Measurements from ENCODE around the gene CTTN.
"Not testable (repeated sequence)": the region's sequence is repeated elsewhere in the genome, so short reads cannot be mapped to it uniquely, and the experiment has no call there.

Gene CTTN

DNA sequence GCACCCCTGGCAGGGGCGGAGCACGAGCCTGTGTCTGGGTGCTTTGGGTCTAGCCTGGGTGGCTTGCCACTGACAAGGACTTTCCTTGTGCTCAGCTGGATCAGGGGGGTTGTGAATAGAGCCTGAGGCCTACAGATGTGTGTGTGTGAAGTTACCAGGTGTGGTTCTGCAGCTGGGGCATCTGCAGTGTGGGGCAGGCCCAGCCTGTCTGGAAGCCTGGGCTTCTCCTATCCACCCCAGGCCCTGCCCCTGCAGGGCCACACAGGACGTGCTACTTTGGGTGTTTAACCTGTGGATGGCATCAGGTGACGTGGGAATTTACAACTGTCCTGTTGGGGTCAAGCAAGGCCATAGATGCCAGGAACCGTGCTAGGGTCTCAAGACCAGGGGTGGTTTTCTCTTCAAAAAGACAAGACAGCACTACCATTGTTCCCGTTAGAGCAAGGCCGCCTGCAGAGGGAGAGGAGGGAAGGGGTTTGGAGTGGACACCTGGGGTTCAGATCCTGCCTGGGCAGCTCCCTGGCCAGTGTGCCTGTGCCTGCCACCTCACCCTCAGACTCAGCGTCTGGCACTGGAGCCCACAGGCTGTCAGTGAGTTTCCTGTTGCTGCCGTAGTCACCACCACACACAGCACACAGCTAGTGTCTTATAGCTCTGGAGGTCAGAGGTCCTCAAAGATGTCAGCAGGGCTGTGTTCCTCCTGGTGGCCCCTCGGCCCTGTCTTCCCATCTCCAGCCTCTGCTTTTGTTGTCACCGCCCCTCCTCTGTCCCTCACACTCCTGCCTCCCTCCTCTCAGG, 31.6 kb downstream of the CTTN start:
- no peak for DNase-seq (ENCODE audit: low read depth)

DNA sequence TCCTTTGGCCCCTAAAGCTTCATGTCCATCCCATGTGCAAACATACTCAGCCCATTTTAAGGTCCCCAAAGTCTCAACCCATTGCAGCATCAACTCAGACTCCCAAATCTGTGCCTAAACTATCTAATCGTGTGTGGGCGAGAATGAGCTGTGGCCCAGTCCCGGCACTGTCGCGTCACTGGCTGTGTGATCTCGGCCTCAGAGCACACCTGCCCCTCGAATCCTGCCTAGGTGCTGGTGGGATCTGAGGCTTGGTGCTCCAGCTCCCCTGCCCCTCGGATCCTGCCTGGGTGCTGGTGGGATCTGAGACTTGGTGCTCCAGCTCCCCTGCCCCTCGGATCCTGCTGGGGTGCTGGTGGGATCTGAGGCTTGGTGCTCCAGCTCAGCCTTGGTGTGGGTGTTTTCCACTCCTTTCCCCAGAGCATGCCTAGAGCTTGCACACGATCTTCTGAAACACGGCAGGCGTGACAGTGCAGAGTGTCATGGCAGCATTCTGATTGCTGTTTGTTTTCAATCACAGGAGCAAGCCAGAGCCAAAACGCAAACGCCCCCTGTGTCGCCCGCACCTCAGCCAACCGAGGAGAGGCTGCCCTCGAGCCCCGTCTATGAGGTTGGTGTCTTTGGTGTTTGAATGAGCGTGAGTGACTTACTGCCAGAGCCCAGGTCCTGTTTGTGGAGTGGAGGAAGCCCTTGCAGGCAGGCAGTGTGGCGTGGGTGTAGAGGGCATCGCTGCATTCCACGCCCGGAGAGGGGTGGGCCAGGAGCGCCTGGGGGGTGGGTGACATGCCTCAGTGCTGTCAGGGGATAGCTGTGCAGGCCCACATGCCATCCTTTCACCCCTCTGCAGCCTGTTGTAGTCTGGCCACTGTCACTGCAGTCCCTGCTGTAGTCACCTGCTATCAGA, 32.6 kb downstream of the CTTN start:
- DNase-seq (ENCODE audit: low read depth), result no peak

DNA sequence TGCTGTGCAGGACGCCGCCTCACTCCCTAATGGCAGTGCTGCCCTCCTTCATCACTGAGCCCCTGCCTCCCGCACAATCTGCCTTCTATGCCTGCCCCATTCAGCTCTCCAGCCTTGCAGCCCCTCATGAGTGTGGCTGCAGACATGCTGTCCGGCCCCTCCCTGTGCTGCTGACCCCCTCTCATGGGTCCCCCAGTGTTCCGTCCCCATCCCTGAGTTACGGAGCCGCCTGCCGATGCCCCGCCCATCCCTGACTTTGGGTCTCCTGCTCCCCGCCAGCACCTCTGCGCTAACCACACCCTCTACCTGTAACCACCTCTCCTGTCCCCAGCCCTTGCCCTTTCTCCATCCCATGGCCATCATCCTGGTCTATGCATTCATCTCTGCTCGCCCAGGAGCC, 33.3 kb downstream of the CTTN start:
- no peak for DNase-seq (ENCODE audit: low read depth)

DNA sequence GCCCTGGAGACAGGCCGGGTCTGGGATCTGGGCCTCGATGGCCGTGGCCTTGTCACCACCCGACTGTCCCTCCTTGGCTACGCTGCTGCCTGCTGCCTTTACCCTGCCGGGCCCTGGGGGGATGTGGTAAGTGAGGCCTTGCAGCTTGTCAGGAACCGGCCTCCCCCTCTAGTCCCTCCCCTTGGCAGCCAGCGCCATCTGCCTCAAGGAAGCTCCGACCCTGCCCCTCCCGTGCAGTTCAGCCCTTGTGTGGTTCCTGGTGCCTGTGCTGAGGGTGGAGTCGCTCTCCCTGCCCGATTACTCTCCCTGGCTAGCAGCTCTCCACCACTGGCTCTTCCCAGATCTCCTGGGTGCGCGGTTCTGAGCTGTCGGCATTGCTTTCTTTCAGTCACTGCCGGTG, 33.7 kb downstream of the CTTN start:
- DNase-seq (ENCODE audit: low read depth), result no peak

DNA sequence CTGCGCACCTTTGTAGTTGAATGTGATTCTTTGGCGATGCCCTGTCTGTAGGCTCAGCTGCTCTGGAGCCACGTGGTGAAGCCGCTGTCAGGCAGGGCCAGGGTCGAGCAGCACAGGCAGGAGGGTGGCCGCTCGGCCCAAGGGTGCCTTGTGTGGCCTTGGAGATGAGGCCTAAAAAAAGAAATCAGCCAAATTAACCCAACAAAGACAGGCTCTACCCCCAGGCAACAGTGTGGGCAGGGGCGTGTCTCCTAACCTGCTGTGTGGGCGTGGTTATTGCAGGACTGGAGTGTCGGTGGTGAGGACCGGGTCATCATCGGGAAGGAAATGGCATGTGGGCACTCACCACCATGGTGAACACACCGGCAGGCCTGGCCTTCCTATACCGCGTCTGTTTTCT, 34.3 kb downstream of the CTTN start:
- DNase-seq (ENCODE audit: low read depth), result no peak

DNA sequence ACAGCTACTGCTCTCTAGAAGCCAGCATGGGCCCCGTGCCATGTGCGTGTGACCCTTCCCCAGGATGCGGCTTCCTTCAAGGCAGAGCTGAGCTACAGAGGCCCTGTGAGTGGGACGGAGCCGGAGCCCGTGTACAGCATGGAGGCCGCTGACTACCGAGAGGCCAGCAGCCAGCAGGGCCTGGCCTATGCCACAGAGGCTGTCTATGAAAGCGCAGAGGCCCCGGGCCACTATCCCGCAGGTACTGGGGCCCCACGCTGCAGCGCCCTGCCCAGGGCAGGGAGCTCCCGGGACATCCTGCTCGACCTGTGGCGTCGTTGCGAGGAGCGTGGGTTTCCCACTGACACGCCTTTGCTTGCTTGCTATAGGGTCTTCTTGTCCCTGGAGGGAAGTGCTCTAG, 34.7 kb downstream of the CTTN start:
- DNase-seq (ENCODE audit: low read depth), result no peak

DNA sequence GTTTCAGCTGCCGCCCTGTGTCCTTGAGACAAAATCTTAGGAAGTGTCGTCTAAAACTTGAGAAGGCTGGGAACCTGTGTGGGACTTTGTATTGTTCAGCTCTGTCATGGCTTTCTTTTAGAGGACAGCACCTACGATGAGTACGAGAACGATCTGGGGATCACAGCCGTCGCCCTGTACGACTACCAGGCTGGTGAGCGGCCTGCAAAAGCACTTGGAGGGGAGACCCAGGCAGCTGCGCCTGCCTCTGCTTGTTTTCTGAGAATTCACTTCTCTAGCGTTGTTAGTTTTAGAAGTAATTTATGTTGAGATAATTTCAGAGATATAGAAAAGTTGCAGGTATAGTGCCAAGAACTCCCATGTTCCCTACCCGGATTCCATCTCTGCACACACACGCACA, 35.2 kb downstream of the CTTN start:
- no peak for DNase-seq (ENCODE audit: low read depth)

DNA sequence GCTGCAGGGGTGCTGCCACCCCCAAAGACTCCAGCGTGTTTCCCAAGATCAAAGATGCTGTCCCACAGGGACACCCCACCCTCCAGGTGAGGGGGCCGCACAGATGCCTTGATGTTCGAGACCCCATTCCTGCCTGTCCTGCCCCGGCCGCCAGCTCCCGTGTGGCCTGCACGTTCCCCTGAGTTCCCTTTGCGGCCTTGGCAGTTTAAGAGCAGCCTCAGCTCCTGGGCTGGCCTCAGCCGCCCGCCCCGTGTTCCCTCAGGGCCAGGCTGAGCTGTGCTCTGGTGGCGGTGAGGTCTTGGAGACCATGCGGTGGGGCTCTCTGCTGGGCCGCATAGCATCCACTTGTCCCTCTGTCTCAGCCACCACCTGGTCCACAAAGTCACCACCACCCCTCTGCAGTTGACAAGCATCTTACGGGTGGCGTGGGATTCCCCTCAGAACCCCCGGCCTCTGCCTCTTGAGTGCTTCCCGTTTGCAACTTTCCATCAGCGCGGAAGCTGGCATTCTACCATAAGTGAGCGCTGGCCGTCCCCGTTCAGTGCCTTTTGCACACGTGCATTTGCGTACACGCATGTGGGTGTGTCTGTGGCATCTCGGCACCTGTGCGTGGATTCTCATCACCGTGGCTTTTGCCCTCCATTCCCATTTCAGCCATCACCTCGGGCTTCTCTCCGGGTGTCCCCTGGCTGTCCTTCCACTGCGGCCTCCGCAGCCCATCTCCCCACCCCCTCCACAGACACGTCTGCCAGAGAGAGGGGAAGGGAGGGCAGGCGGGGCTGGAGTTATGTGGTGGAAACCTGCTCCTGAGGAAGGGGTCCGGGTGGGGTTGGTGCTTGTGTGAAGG, 35.9 kb downstream of the CTTN start:
- DNase-seq (ENCODE audit: low read depth), result no peak

DNA sequence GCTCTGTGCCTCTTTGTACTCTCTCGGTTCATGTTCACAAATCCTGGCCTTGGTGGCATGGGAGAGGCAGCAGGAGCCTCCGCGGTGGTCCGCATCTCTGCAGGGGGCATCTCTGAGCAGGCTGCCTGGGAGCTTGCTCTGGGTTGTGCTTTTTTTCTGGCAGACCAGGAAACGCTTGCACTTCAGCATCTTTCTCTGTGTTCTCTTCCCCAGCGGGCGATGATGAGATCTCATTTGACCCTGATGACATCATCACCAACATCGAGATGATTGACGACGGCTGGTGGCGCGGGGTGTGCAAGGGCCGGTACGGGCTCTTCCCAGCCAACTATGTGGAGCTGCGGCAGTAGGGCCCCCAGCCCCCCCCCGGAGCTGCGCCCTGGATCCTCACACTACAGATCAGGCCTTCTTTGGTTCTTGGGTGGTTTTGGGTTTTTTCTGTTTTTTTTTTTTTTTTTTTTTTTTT, 36.5 kb downstream of the CTTN start:
- no peak for DNase-seq (ENCODE audit: low read depth)

DNA sequence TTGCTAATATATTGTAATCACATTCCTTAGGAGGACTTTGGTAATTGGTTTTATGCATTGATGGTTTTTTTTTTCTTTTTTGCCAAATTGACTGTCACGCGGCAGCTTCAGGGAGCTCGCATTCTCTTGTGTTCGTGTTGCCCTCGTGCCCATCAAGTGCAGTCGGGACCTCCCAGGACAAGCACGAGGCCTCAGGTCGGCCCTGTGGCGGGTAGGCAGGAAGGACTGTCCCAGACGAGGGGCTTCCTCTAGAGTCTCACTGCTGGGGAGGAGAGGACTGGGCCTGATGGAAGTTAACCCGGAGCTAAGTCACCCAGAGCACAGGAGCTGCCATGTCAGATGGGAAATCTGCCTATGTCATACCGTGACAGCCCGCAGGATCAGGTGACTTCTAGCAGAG, 37.0 kb downstream of the CTTN start:
- no peak for DNase-seq (ENCODE audit: low read depth)

DNA sequence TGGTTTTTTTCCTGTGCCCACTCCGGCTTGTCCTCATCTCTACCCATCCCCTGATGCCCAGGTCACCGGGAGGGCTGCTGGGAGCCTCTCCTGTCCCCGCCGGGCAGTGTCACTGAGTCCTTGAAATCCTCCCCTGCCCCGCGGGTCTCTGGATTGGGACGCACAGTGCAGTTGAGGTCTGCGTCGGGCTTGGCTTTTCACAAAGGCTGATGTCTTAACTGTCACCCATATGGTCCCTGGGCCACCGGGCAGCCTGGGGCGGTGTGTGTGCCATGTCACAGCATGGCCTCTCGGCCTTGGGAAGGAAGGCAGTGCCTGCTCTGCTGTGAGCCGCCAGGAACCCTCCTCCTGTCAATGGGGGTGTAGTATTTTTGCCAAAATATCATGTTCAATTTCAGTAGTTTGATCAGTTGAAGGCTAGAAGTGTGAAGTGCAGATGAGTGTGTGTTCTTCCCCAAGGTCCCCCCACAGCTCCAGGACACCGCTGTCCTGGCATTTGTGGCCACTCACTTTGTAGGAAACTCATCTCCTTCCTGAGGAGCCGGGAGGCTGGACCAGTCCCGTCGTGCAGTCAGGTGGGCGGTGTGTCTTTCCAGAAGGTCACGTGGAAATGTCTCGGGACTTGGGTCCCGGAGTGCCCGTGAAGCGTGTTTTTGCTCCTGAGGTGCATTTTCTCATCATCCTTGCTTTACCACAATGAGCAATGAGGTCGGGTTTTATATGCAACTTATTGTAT, 37.6 kb downstream of the CTTN start:
- no peak for DNase-seq (ENCODE audit: low read depth)

DNA sequence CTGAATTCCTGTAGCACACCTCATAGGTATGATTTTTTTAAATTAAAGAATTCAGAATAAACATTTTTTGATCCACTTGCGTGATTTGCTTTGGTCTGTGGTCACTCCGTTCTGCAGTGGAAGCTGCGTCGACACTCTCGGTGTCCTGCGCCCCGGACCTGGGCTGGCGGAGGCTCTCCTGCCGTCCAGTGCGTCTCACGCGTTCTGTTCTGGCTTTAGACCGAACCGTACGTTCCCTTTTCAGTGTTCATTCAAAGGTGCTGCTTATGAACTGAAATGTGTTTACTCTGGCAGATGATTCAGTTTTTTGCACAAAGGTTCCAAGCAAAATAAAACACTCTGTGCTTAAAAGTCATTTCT, 38.2 kb downstream of the CTTN start:
- no peak for DNase-seq (ENCODE audit: low read depth)

DNA sequence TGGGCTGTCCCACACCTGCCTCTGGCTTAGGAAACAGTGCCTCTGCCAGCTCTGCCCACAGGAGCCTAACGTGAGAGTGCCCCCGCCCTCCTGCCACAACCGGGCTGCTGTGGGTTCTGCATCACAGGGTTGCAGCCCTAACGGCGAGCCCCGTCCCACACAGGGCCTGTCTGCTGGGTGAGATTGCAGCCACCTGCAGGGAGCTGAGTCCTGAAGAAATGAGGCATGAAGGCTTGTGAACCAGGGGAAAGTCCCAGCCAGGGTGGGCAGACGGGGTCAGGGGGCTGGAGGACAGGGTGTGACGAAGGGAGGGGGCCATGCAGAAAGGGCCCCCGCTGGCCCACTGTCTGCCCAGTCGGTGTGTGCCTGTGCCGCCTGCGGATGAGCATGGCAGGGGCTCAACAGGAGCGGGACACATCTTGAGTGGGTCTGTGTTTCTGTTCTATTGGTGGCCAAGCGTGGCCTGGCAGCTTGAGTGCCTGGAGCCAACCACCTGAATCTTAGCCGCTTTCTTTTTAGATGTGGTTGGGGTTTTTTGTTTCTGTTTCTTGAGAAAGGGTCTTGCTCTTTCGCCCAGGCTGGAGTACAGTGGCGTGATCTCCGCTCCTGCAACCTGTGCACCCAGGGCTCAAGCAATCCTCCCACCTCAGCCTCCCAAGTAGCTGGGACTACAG, 38.9 kb downstream of the CTTN start:
- DNase-seq (ENCODE audit: low read depth), result no peak

DNA sequence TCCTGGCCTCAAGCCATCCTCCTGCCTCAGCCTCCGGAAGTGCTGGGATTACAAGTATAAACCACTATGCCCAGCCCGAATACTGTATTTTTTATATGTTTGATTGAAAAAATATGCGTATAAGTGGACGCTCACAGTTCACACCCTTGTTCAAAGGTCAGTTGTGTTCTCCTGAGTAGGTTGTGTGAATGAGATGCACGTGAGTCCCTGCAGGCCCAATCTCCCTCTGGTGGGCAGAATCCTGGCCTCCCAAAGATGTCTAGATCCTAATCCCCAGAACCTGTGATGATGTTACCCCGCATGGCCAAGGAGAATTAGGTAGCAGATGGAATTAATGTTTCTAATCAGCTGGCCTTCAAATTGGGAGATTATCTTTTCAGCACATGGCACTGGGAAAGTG, 41.9 kb downstream of the CTTN start:
- DNase-seq (ENCODE audit: low read depth), result no peak

DNA sequence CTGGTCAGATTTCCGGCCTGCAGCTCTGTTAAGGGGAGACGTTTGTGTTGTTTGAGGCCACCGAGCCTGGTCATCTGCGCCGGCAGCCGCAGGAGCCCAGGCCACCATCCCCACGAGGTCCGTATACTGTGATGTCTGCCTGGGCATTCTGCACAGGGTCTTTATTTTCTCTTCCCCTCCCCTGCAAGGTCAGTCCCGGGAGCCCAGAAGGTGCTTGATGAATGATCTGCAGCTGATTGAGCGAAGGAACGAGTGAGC, 45.4 kb downstream of the CTTN start:
- DNase-seq (ENCODE audit: low read depth), result no peak

DNA sequence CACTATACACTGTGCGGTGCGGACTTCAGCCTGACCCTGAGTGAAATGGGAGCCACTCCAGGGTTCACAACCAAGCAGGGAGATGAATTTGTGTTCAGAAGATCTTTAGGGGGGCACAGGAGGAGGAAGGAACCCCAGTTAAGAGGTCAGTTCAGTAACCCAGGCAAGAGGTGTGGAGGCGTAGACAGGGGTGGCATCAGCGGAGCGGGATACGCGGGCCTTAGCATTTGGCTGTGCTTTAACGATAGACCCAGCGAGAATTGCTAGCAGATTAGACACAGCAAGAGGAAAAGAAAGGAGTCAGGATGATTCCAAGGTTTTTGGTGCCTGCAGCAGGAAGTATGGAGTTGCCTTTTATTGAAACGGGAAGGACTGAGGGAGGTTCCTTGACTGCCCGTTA, 46.8 kb downstream of the CTTN start:
- DNase-seq (ENCODE audit: low read depth), result no peak

DNA sequence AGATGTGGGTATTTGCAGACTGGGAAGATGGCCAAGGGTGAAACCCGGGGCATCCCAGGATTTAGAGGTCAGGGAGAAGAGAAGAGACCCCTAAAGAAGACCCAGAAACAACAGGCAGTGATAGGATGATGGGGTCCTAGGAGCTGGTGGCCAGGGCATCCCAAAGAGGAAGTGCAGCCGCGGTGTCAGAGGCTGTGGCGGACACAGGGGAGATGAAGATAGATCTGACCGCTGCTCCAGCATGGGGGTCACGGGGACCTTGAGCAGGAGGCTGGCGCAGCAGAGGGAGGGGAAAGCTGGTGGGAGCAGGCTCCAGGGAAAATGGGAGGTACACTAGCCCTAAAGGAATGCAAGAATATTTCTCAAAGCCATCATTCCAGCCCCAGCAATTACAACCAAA, 47.3 kb downstream of the CTTN start:
- no peak for DNase-seq (ENCODE audit: low read depth)

DNA sequence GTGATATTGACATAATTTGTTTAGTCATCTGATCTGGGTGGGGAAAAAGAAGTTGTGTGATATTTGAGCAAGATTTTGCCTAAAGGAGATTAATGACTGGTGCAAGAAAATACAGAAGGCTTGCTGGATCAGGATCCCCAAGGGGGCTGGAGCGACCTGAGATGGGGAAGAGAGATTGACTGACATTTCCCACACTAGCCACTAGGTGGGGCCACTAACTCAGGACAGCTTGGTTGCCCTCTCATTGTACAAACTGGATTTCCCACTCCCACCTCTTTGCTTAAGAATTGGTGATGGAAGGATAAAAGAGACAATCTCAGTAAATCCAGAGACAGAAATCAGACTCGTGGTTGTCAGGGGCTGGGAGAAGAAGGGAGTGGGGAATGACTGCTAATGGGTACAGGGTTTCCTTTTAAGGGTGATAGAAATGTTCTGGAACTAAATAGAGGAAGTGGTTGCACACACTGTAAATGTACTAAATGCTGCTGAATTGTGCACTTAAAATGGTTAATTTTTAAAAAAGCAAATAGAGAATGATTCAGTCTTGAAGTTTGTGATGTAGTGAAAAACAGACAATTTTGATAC, 50.7 kb downstream of the CTTN start:
- DNase-seq (ENCODE audit: low read depth), result peak; percentile 14

DNA sequence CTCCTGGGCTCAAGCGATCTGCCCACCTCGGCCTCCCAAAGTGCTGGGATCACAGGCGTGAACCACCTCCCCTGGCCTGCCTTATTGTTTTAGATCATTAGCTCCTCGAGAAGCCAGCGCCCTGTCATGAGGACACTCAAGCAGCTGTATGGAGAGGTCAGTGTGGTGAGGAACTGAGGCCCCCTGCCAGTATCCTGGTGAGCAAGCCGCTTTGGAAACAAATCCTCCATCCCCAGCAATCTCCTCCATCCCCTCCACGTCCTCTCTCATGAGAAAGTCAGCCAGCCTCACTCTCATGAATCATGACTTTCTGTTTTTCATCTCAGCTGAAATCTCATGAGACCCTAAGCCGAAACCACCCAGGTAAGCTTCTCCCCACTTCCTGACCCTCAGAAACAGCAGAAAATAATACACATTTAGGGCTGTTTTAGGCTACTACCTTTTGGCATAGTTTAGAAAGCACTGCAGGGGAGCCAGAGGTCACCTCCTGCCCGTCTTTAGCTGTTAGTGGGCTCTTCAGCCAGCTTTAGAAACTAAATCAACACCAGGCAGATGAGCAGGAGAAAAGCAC, 56.0 kb downstream of the CTTN start:
- no peak for DNase-seq (ENCODE audit: low read depth)

DNA sequence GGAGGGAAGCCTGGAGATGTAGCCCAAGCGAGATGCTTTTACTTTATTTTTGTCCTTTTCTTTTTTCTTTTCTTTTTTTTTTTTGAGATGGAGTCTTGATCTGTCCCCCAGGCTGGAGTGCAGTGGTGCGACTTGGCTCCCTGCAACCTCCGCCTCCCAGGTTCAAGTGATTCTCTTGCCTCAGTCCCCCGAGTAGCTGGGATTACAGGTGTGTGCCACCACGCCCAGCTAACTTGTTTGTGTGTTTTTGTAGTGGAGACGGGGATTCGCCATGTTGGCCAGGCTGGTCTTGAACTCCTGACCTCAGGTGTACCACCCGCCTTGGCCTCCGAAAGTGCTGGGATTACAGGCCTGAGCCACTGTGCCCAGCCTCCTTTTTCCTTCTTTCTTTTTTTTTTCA, 56.5 kb downstream of the CTTN start:
- not testable (repeated sequence) for DNase-seq (ENCODE audit: low read depth)

DNA sequence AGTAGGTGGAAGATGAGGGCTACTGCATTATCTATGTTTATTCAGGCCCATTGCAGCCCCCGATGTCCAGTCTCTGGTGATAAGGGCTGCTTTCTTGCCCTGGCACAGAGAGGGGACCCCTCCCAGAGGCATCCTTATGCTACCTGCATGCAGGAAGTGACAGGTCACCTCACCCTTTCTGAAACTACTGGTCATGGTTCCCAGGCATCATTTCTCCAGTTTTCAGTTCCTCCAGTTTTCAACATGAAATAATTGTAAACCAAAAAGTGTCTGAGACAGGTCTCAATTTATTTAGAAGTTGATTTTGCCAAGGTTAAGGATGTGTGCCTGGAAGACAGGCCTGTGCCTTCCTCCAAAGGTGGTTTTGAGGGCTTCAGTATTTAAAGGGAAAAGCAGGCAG, 57.0 kb downstream of the CTTN start:
- DNase-seq (ENCODE audit: low read depth), result no peak

Measured in ELR (cell line).